Measurements from ENCODE around the gene MPPED1. TPM values are rescaled to one million over a fixed set of nuclear protein-coding genes. Genes with fewer than 3 reads are reported as not detected.

The MPPED1 gene
- total and polyA plus RNA-seq, 2 donors (not counting 3 experiments of a cell fraction or from before 2014, with no cell fraction given): not detected

DNA sequence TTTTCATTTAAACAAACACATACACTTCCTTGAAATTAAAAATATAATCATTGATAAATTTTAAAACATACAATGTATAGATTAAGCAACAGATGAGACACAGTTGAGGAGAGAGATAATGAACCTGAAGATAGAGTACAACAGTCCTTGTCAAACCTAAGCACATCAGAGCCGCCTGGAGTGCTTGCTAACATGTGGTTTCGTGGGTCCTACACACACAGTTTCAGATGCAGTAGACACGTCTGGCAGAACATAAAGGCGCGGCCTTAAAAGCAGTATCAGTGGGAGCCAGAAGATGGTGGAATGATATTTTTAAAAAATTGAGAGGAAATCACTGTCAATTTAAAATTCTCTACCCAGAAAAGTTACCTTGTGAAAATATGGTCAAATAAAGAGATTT is 134.4 kb downstream of the MPPED1 start:
- ChIA-PET CTCF (no interaction called here), POLR2A (no interaction called here)
- Histone ChIP-seq H3K4me2 (ENCODE audit: insufficient read depth, low read length) (no peak overlapping the region), H3K9me3 (replicated peaks; ENCODE audit: control insufficient read depth, insufficient read depth, low read length) (no peaks in the 10 kb centered on the region), H4K20me1 (replicated peaks; ENCODE audit: control insufficient read depth, extremely low read depth, insufficient read depth, low read length) (no peaks in the 10 kb centered on the region), H3K4me1 (ENCODE audit: control insufficient read depth, extremely low read depth, insufficient read depth, low read length) (no peaks in the 10 kb centered on the region), H3K9me1 (replicated peaks; ENCODE audit: control insufficient read depth, extremely low read depth, insufficient read depth, low read length) (no peaks in the 10 kb centered on the region), H3K79me2 (ENCODE audit: control insufficient read depth, insufficient read depth, low read length) (no peaks in the 10 kb centered on the region), H2AFZ (ENCODE audit: low read depth, low read length) (no peak overlapping the region), H3K9ac (replicated peaks; ENCODE audit: extremely low read depth, insufficient read depth, low read length) (no peak overlapping the region), H3K36me3 (ENCODE audit: control insufficient read depth in 2 of 2, extremely low read depth in 1 of 2, insufficient read depth in 2 of 2, low read length in 2 of 2) (no peaks in the 10 kb centered on the region), H3K27ac (ENCODE audit: insufficient read depth, low read depth, low read length) (no peak overlapping the region), H3K27me3 (ENCODE audit: control insufficient read depth in 2 of 2, insufficient read depth in 2 of 2, low read length in 2 of 2) (no peaks in the 10 kb centered on the region), H3K4me3 (replicated peaks in 1 of 3; ENCODE audit: insufficient read depth in 1 of 3, low read depth in 1 of 3, low read length in 3 of 3) (no peak overlapping the region)
- TF ChIP-seq POLR2A (IDR thresholded peaks at IDR 0.05; ENCODE audit: low read depth, low read length): no peak
- TF ChIP-seq POLR2AphosphoS5 (IDR thresholded peaks at IDR 0.05; ENCODE audit: insufficient read depth, low read depth, low read length): no peak
- TF ChIP-seq, protein P1, sequence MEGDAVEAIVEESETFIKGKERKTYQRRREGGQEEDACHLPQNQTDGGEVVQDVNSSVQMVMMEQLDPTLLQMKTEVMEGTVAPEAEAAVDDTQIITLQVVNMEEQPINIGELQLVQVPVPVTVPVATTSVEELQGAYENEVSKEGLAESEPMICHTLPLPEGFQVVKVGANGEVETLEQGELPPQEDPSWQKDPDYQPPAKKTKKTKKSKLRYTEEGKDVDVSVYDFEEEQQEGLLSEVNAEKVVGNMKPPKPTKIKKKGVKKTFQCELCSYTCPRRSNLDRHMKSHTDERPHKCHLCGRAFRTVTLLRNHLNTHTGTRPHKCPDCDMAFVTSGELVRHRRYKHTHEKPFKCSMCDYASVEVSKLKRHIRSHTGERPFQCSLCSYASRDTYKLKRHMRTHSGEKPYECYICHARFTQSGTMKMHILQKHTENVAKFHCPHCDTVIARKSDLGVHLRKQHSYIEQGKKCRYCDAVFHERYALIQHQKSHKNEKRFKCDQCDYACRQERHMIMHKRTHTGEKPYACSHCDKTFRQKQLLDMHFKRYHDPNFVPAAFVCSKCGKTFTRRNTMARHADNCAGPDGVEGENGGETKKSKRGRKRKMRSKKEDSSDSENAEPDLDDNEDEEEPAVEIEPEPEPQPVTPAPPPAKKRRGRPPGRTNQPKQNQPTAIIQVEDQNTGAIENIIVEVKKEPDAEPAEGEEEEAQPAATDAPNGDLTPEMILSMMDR (IDR thresholded peaks at IDR 0.05; ENCODE audit: extremely low read depth in 1 of 2, insufficient read depth in 1 of 2, low read depth in 1 of 2, low read length in 2 of 2): no peak
- no peak for FAIRE-seq
- intact Hi-C loops (cut with micrococcal nuclease) (no loop called here), dilution Hi-C loops (cut with MboI; ENCODE audit: extremely low pct_ligation_motif_present, low sequenced_read_pairs) (no loop called here)
- BruUV-seq (replicated peaks): no TSS peak
- DNase-seq (ENCODE audit: low read depth, low spot score): no peak

DNA sequence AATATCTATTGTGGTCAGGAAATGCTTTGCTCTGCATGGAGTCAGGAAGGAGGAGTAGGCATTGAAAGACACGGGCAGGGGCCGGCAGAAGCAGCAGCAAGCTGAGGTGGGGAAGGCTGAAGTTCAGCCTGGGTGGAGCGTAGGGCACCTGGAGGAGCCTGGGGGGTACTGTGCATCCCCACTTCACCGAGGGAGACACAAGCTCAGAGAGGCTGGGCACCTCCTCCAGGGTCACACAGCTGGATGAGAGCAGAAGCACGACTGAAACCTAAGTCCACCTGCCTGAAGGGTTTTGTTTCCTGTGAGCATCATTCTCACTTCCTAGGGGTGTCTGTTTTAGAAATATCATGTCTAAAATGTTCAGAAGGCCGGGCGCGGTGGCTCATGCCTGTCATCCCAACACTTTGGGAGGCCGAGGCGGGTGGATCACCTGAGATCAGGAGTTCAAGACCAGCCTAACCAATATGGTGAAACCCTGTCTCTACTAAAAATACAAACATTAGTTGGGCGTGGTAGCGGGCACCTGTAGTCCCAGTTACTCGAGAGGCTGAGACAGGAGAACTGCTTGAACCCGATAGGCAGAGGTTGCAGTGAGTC is 138.3 kb downstream of the MPPED1 start:
- dilution Hi-C loops (cut with MboI; ENCODE audit: extremely low pct_ligation_motif_present, low sequenced_read_pairs) (no loop called here), intact Hi-C loops (cut with micrococcal nuclease) (no loop called here)
- no peaks in the 10 kb centered on the region for H3K36me3 ChIP-seq (ENCODE audit: control insufficient read depth in 2 of 2, extremely low read depth in 1 of 2, insufficient read depth in 2 of 2, low read length in 2 of 2)
- H3K27ac ChIP-seq (ENCODE audit: insufficient read depth, low read depth, low read length): no peak overlapping the region
- no peaks in the 10 kb centered on the region for H3K4me1 ChIP-seq (ENCODE audit: control insufficient read depth, extremely low read depth, insufficient read depth, low read length)
- no peak overlapping the region for H3K4me2 ChIP-seq (ENCODE audit: insufficient read depth, low read length)
- no peak for DNase-seq (ENCODE audit: low read depth, low spot score)
- TF ChIP-seq POLR2A (IDR thresholded peaks at IDR 0.05; ENCODE audit: low read depth, low read length): no peak
- no peak for TF ChIP-seq MYC (IDR thresholded peaks at IDR 0.05; ENCODE audit: low read depth, low read length)
- no peak for TF ChIP-seq POLR2AphosphoS5 (IDR thresholded peaks at IDR 0.05; ENCODE audit: insufficient read depth, low read depth, low read length)
- TF ChIP-seq, protein P1 (IDR thresholded peaks at IDR 0.05; ENCODE audit: extremely low read depth in 1 of 2, insufficient read depth in 1 of 2, low read depth in 1 of 2, low read length in 2 of 2): no peak
- TF ChIP-seq, protein P2, sequence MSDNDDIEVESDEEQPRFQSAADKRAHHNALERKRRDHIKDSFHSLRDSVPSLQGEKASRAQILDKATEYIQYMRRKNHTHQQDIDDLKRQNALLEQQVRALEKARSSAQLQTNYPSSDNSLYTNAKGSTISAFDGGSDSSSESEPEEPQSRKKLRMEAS (IDR thresholded peaks at IDR 0.05; ENCODE audit: insufficient read depth, insufficient read length): no peak
- no peak for TF ChIP-seq GATA2 (IDR thresholded peaks at IDR 0.05; ENCODE audit: insufficient read depth, insufficient read length, low read depth, low read length)
- TF ChIP-seq EZH2 (IDR thresholded peaks at IDR 0.05; ENCODE audit: borderline replicate concordance, low read depth, low read length, severe bottlenecking): no peak
- no peak for TF ChIP-seq JUN (IDR thresholded peaks at IDR 0.05; ENCODE audit: borderline replicate concordance, insufficient read depth, insufficient read length, low read depth)
- no peak for TF ChIP-seq FOS (IDR thresholded peaks at IDR 0.05; ENCODE audit: borderline replicate concordance, insufficient read depth, low read length)
- FAIRE-seq: no peak
- H3K27me3 ChIP-seq (ENCODE audit: control insufficient read depth in 2 of 2, insufficient read depth in 2 of 2, low read length in 2 of 2): no peaks in the 10 kb centered on the region
- no peaks in the 10 kb centered on the region for H3K79me2 ChIP-seq (ENCODE audit: control insufficient read depth, insufficient read depth, low read length)
- ChIA-PET POLR2A (no interaction called here), CTCF (no interaction called here)
- H2AFZ ChIP-seq (ENCODE audit: low read depth, low read length): no peak overlapping the region
- H3K4me3 ChIP-seq (replicated peaks in 1 of 3; ENCODE audit: insufficient read depth in 1 of 3, low read depth in 1 of 3, low read length in 3 of 3): no peak overlapping the region
- no TSS peak for BruUV-seq (replicated peaks)
- H3K9ac ChIP-seq (replicated peaks; ENCODE audit: extremely low read depth, insufficient read depth, low read length): no peak overlapping the region
- H3K9me3 ChIP-seq (replicated peaks; ENCODE audit: control insufficient read depth, insufficient read depth, low read length): no peaks in the 10 kb centered on the region
- H3K9me1 ChIP-seq (replicated peaks; ENCODE audit: control insufficient read depth, extremely low read depth, insufficient read depth, low read length): no peaks in the 10 kb centered on the region
- no peaks in the 10 kb centered on the region for H4K20me1 ChIP-seq (replicated peaks; ENCODE audit: control insufficient read depth, extremely low read depth, insufficient read depth, low read length)
